ENCODE data around the gene SMC6.

GRCh38 chr2:17628349-17629261, 125.0 kb downstream of the SMC6 start:
- TF ChIP-seq EZH2 (IDR thresholded peaks at IDR 0.05; ENCODE audit: borderline replicate concordance, insufficient read depth, low read length, poor library complexity, severe bottlenecking) = no peak
- no peak for TF ChIP-seq SMC3 (conservative IDR thresholded peaks at IDR 0.05; ENCODE audit: poor library complexity)

Measured in neural cell (in vitro differentiated cells).